Liver (tissue), 9 donors: ENCODE results near the gene PCMT1. TPM values are rescaled to one million over a fixed set of nuclear protein-coding genes. Genes with fewer than 3 reads are reported as not detected.

ENCODE experiments used
- DNase-seq: peaks from one replicate; pipeline ENCODE4 v3.0.0-alpha.2; 2017; ENCODE audit warnings: low spot score
- H3K27ac ChIP-seq, 2 donors: one replicate each; pipeline ENCODE4 v1.7.0; 2013; ENCODE audit warnings: inconsistent platforms in 2 of 2, low read length in 2 of 2, control low read depth in 1 of 2, low read depth in 1 of 2, mild to moderate bottlenecking in 1 of 2
- H3K27me3 ChIP-seq, 4 donors: one replicate each; pipeline versions ENCODE4 v1.6.1 to v1.7.0; 2013; ENCODE audit warnings: low read length in 3 of 4, inconsistent platforms in 1 of 4, mild to moderate bottlenecking in 1 of 4, moderate library complexity in 1 of 4; ENCODE audit not compliant: control insufficient read depth in 4 of 4, insufficient read depth in 4 of 4
- H3K36me3 ChIP-seq, 4 donors: one replicate each; pipeline versions ENCODE4 v1.6.1 to v1.7.0; 2013; ENCODE audit warnings: low read length in 3 of 4, mild to moderate bottlenecking in 3 of 4, low read depth in 1 of 4, moderate library complexity in 1 of 4; ENCODE audit not compliant: control insufficient read depth in 4 of 4, insufficient read depth in 3 of 4
- H3K4me1 ChIP-seq, 4 donors: one replicate each; pipeline versions ENCODE4 v1.6.1 to v1.7.0; 2013; ENCODE audit warnings: low read length in 3 of 4, mild to moderate bottlenecking in 3 of 4, moderate library complexity in 1 of 4; ENCODE audit not compliant: control insufficient read depth in 4 of 4, insufficient read depth in 4 of 4
- H3K4me3 ChIP-seq, 3 donors: one replicate each; pipeline versions ENCODE4 v1.6.1 to v1.7.0; 2013; ENCODE audit warnings: low read length in 3 of 3, control low read depth in 1 of 3, low read depth in 1 of 3, mild to moderate bottlenecking in 1 of 3
- H3K9ac ChIP-seq, 2 donors: one replicate each; pipeline ENCODE4 v1.7.0; 2013; ENCODE audit warnings: low read length in 2 of 2, mild to moderate bottlenecking in 2 of 2, moderate library complexity in 2 of 2, control low read depth in 1 of 2, low read depth in 1 of 2
- H3K9me3 ChIP-seq, 4 donors: one replicate each; pipeline versions ENCODE4 v1.6.1 to v1.7.0; 2013; ENCODE audit warnings: low read length in 3 of 4; ENCODE audit not compliant: control insufficient read depth in 4 of 4
- EGR1 ChIP-seq, 2 donors: IDR thresholded peaks; 2 replicates each; pipeline ENCODE4 v1.6.1; 2016 to 2018; ENCODE audit warnings: antibody characterized with exemption in 2 of 2, low read depth in 2 of 2
- FOXA1 ChIP-seq: IDR thresholded peaks from 2 replicates; pipeline ENCODE4 v1.6.1; 2016; ENCODE audit warnings: antibody characterized with exemption
- FOXA2 ChIP-seq: IDR thresholded peaks from 2 replicates; pipeline ENCODE4 v1.6.1; 2016; ENCODE audit warnings: antibody characterized with exemption
- GABPA ChIP-seq, 2 donors: IDR thresholded peaks in 1 of 2; conservative IDR thresholded peaks in 1 of 2; 2 replicates each; pipeline ENCODE4 v1.6.1; 2016; ENCODE audit warnings: antibody characterized with exemption in 2 of 2, mild to moderate bottlenecking in 1 of 2, moderate library complexity in 1 of 2
- HNF4A ChIP-seq, 2 donors: conservative IDR thresholded peaks; 2 replicates each; pipeline ENCODE4 v1.6.1; 2016; ENCODE audit warnings: antibody characterized with exemption in 2 of 2, mild to moderate bottlenecking in 2 of 2
- HNF4G ChIP-seq: IDR thresholded peaks from 2 replicates; pipeline ENCODE4 v1.6.1; 2016; ENCODE audit warnings: antibody characterized with exemption
- JUND ChIP-seq, 2 donors: IDR thresholded peaks; 2 replicates each; pipeline ENCODE4 v1.6.1; 2016; ENCODE audit warnings: antibody characterized with exemption in 2 of 2
- NR2F2 ChIP-seq: IDR thresholded peaks from 2 replicates; pipeline ENCODE4 v1.6.1; 2016; ENCODE audit warnings: antibody characterized with exemption
- RAD21 ChIP-seq, 2 donors: IDR thresholded peaks; 2 replicates each; pipeline ENCODE4 v1.6.1; 2016; ENCODE audit warnings: antibody characterized with exemption in 2 of 2, mild to moderate bottlenecking in 2 of 2
- REST ChIP-seq: IDR thresholded peaks from 2 replicates; pipeline ENCODE4 v1.6.1; 2016; ENCODE audit warnings: antibody characterized with exemption, mild to moderate bottlenecking
- RXRA ChIP-seq, 2 donors: IDR thresholded peaks; 2 replicates each; pipeline ENCODE4 v1.6.1; 2017 to 2018; ENCODE audit warnings: antibody characterized with exemption in 2 of 2, mild to moderate bottlenecking in 1 of 2
- SP1 ChIP-seq: IDR thresholded peaks from 2 replicates; pipeline ENCODE4 v1.6.1; 2018; ENCODE audit warnings: antibody characterized with exemption, mild to moderate bottlenecking
- TAF1 ChIP-seq: conservative IDR thresholded peaks from 2 replicates; pipeline ENCODE4 v1.6.1; 2016; ENCODE audit warnings: antibody characterized with exemption, mild to moderate bottlenecking
- YY1 ChIP-seq: IDR thresholded peaks from 2 replicates; pipeline ENCODE4 v1.6.1; 2016; ENCODE audit warnings: antibody characterized with exemption, mild to moderate bottlenecking
- WGBS: extraction: QIAGEN DNeasy Blood & Tissue Kit; methylation state at CpG from one replicate; pipeline ENCODE4 v1.1.7; 2013; 5-methylcytosine and 5-hydroxymethylcytosine counted together
- polyA plus RNA-seq, 2 donors: library from polyadenylated mRNA; stranded (reverse) in 1 of 2; unstranded in 1 of 2; fragments of 200-250 nt in 1 of 2; fragments of >200 nt in 1 of 2; fragmentation: Nextera tagmentation in 1 of 2; extraction: Ambion mirVana in 1 of 2; gene quantifications; one replicate each; pipeline versions ENCODE4 v1.2.1 to v1.2.3, GENCODE V29; 2013 to 2015
- total RNA-seq, 2 donors: library from RNA; depleted of rRNA; stranded (reverse); fragments of >200 nt; gene quantifications; one replicate each; pipeline ENCODE4 v1.2.3, GENCODE V29; 2014
- TF ChIP-seq, protein P1 (sequence below): IDR thresholded peaks from 2 replicates; pipeline ENCODE4 v1.6.1; 2016; ENCODE audit warnings: antibody characterized with exemption
- TF ChIP-seq, protein P2 (sequence below): fragments of 150-350 bp; IDR thresholded peaks from 2 replicates; pipeline ENCODE4 v1.5.1; 2017; ENCODE audit warnings: improper control_type of control experiment, low read depth, low read length; ENCODE audit not compliant: missing input control
- TF ChIP-seq, protein P3 (sequence below): IDR thresholded peaks from 2 replicates; pipeline ENCODE4 v1.6.1; 2016; ENCODE audit warnings: antibody characterized with exemption
- TF ChIP-seq, protein P4 (sequence below): IDR thresholded peaks from 2 replicates; pipeline ENCODE4 v1.6.1; 2016; ENCODE audit warnings: antibody characterized with exemption
- donor health status: healthy.
- donor health status: healthy.
- donor health status: healthy.
- donor health status: healthy.
- donor health status: healthy.

Gene PCMT1
- total and polyA plus RNA-seq, 4 donors: 56.8 to 78.8 (median 75.0) TPM

DNA sequence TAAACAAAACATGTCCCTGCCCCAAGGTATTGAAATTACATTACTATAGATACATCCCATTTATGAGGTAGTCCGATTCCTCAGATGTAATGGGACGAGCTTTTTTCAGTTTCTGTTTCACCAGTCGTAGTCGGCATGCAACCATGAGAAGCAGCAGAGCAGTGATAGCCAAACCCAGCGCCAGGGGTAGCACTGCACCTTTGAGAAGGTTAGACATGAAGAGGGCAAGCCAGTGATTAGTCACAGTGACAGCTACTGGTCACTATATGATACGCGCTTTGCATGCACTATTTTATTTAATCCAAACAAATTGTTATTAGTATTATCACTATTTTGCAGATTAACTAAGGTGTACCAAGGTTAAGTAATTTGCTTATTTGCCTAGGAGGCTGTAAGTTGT is 71.0 kb downstream of the PCMT1 start:
- peaks cover 0 to 7% (median 0%) of the 10 kb centered on the region in 4 donors for H3K36me3 ChIP-seq
- H3K27me3 ChIP-seq: no peaks in the 10 kb centered on the region
- no peak for DNase-seq
- no peak overlapping the region for H3K4me3 ChIP-seq
- H3K9ac ChIP-seq: no peak overlapping the region
- no peaks in the 10 kb centered on the region for H3K4me1 ChIP-seq
- no peaks in the 10 kb centered on the region for H3K9me3 ChIP-seq
- H3K27ac ChIP-seq: no peak overlapping the region
- 97% methylated on average over 7 of the region's 7 CpGs for WGBS
- no peak for TF ChIP-seq JUND (IDR thresholded peaks at IDR 0.05)
- no peak for TF ChIP-seq RXRA (IDR thresholded peaks at IDR 0.05)
- no peak for TF ChIP-seq YY1
- TF ChIP-seq, protein P1, sequence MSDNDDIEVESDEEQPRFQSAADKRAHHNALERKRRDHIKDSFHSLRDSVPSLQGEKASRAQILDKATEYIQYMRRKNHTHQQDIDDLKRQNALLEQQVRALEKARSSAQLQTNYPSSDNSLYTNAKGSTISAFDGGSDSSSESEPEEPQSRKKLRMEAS: no peak
- TF ChIP-seq RAD21 (IDR thresholded peaks at IDR 0.05): no peak
- TF ChIP-seq FOXA1: no peak
- no peak for TF ChIP-seq GABPA (IDR thresholded peaks at IDR 0.05 in 1 of 2, conservative IDR thresholded peaks at IDR 0.05 in 1 of 2)
- TF ChIP-seq, protein P2, sequence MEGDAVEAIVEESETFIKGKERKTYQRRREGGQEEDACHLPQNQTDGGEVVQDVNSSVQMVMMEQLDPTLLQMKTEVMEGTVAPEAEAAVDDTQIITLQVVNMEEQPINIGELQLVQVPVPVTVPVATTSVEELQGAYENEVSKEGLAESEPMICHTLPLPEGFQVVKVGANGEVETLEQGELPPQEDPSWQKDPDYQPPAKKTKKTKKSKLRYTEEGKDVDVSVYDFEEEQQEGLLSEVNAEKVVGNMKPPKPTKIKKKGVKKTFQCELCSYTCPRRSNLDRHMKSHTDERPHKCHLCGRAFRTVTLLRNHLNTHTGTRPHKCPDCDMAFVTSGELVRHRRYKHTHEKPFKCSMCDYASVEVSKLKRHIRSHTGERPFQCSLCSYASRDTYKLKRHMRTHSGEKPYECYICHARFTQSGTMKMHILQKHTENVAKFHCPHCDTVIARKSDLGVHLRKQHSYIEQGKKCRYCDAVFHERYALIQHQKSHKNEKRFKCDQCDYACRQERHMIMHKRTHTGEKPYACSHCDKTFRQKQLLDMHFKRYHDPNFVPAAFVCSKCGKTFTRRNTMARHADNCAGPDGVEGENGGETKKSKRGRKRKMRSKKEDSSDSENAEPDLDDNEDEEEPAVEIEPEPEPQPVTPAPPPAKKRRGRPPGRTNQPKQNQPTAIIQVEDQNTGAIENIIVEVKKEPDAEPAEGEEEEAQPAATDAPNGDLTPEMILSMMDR: no peak
- TF ChIP-seq REST: no peak
- TF ChIP-seq, protein P3, sequence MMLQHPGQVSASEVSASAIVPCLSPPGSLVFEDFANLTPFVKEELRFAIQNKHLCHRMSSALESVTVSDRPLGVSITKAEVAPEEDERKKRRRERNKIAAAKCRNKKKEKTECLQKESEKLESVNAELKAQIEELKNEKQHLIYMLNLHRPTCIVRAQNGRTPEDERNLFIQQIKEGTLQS: no peak
- TF ChIP-seq HNF4G: no peak
- TF ChIP-seq SP1: no peak
- TF ChIP-seq NR2F2: no peak
- TF ChIP-seq EGR1 (IDR thresholded peaks at IDR 0.05; ENCODE audit: low read depth in 2 of 2): no peak
- TF ChIP-seq HNF4A (conservative IDR thresholded peaks at IDR 0.05): no peak
- no peak for TF ChIP-seq FOXA2
- no peak for TF ChIP-seq TAF1
- TF ChIP-seq, protein P4, sequence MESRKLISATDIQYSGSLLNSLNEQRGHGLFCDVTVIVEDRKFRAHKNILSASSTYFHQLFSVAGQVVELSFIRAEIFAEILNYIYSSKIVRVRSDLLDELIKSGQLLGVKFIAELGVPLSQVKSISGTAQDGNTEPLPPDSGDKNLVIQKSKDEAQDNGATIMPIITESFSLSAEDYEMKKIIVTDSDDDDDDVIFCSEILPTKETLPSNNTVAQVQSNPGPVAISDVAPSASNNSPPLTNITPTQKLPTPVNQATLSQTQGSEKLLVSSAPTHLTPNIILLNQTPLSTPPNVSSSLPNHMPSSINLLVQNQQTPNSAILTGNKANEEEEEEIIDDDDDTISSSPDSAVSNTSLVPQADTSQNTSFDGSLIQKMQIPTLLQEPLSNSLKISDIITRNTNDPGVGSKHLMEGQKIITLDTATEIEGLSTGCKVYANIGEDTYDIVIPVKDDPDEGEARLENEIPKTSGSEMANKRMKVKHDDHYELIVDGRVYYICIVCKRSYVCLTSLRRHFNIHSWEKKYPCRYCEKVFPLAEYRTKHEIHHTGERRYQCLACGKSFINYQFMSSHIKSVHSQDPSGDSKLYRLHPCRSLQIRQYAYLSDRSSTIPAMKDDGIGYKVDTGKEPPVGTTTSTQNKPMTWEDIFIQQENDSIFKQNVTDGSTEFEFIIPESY: no peak
